Liver (tissue), 9 donors: ENCODE data around the gene MDGA2. TPM values are rescaled to one million over a fixed set of nuclear protein-coding genes. Genes with fewer than 3 reads are reported as not detected.

Experiments used
- DNase-seq: peaks from one replicate; pipeline ENCODE4 v3.0.0-alpha.2; 2017; ENCODE audit warnings: low spot score
- H3K27ac ChIP-seq, 2 donors: one replicate each; pipeline ENCODE4 v1.7.0; 2013; ENCODE audit warnings: inconsistent platforms in 2 of 2, low read length in 2 of 2, control low read depth in 1 of 2, low read depth in 1 of 2, mild to moderate bottlenecking in 1 of 2
- H3K27me3 ChIP-seq, 4 donors: one replicate each; pipeline versions ENCODE4 v1.6.1 to v1.7.0; 2013; ENCODE audit warnings: low read length in 3 of 4, inconsistent platforms in 1 of 4, mild to moderate bottlenecking in 1 of 4, moderate library complexity in 1 of 4; ENCODE audit not compliant: control insufficient read depth in 4 of 4, insufficient read depth in 4 of 4
- H3K36me3 ChIP-seq, 4 donors: one replicate each; pipeline versions ENCODE4 v1.6.1 to v1.7.0; 2013; ENCODE audit warnings: low read length in 3 of 4, mild to moderate bottlenecking in 3 of 4, low read depth in 1 of 4, moderate library complexity in 1 of 4; ENCODE audit not compliant: control insufficient read depth in 4 of 4, insufficient read depth in 3 of 4
- H3K4me1 ChIP-seq, 4 donors: one replicate each; pipeline versions ENCODE4 v1.6.1 to v1.7.0; 2013; ENCODE audit warnings: low read length in 3 of 4, mild to moderate bottlenecking in 3 of 4, moderate library complexity in 1 of 4; ENCODE audit not compliant: control insufficient read depth in 4 of 4, insufficient read depth in 4 of 4
- H3K4me3 ChIP-seq, 3 donors: one replicate each; pipeline versions ENCODE4 v1.6.1 to v1.7.0; 2013; ENCODE audit warnings: low read length in 3 of 3, control low read depth in 1 of 3, low read depth in 1 of 3, mild to moderate bottlenecking in 1 of 3
- H3K9ac ChIP-seq, 2 donors: one replicate each; pipeline ENCODE4 v1.7.0; 2013; ENCODE audit warnings: low read length in 2 of 2, mild to moderate bottlenecking in 2 of 2, moderate library complexity in 2 of 2, control low read depth in 1 of 2, low read depth in 1 of 2
- H3K9me3 ChIP-seq, 4 donors: one replicate each; pipeline versions ENCODE4 v1.6.1 to v1.7.0; 2013; ENCODE audit warnings: low read length in 3 of 4; ENCODE audit not compliant: control insufficient read depth in 4 of 4
- ATF3 ChIP-seq: IDR thresholded peaks from 2 replicates; pipeline ENCODE4 v1.6.1; 2016; ENCODE audit warnings: antibody characterized with exemption
- CTCF ChIP-seq: fragments of 150-350 bp; IDR thresholded peaks from 2 replicates; pipeline ENCODE4 v1.5.1; 2017; ENCODE audit warnings: improper control_type of control experiment, low read depth, low read length; ENCODE audit not compliant: missing input control
- EGR1 ChIP-seq, 2 donors: IDR thresholded peaks; 2 replicates each; pipeline ENCODE4 v1.6.1; 2016 to 2018; ENCODE audit warnings: antibody characterized with exemption in 2 of 2, low read depth in 2 of 2
- FOXA1 ChIP-seq: IDR thresholded peaks from 2 replicates; pipeline ENCODE4 v1.6.1; 2016; ENCODE audit warnings: antibody characterized with exemption
- FOXA2 ChIP-seq: IDR thresholded peaks from 2 replicates; pipeline ENCODE4 v1.6.1; 2016; ENCODE audit warnings: antibody characterized with exemption
- GABPA ChIP-seq, 2 donors: IDR thresholded peaks in 1 of 2; conservative IDR thresholded peaks in 1 of 2; 2 replicates each; pipeline ENCODE4 v1.6.1; 2016; ENCODE audit warnings: antibody characterized with exemption in 2 of 2, mild to moderate bottlenecking in 1 of 2, moderate library complexity in 1 of 2
- HNF4A ChIP-seq, 2 donors: conservative IDR thresholded peaks; 2 replicates each; pipeline ENCODE4 v1.6.1; 2016; ENCODE audit warnings: antibody characterized with exemption in 2 of 2, mild to moderate bottlenecking in 2 of 2
- HNF4G ChIP-seq: IDR thresholded peaks from 2 replicates; pipeline ENCODE4 v1.6.1; 2016; ENCODE audit warnings: antibody characterized with exemption
- JUND ChIP-seq, 2 donors: IDR thresholded peaks; 2 replicates each; pipeline ENCODE4 v1.6.1; 2016; ENCODE audit warnings: antibody characterized with exemption in 2 of 2
- MAX ChIP-seq: IDR thresholded peaks from 2 replicates; pipeline ENCODE4 v1.6.1; 2016; ENCODE audit warnings: antibody characterized with exemption
- NR2F2 ChIP-seq: IDR thresholded peaks from 2 replicates; pipeline ENCODE4 v1.6.1; 2016; ENCODE audit warnings: antibody characterized with exemption
- RAD21 ChIP-seq, 2 donors: IDR thresholded peaks; 2 replicates each; pipeline ENCODE4 v1.6.1; 2016; ENCODE audit warnings: antibody characterized with exemption in 2 of 2, mild to moderate bottlenecking in 2 of 2
- REST ChIP-seq: IDR thresholded peaks from 2 replicates; pipeline ENCODE4 v1.6.1; 2016; ENCODE audit warnings: antibody characterized with exemption, mild to moderate bottlenecking
- SP1 ChIP-seq: IDR thresholded peaks from 2 replicates; pipeline ENCODE4 v1.6.1; 2018; ENCODE audit warnings: antibody characterized with exemption, mild to moderate bottlenecking
- TAF1 ChIP-seq: conservative IDR thresholded peaks from 2 replicates; pipeline ENCODE4 v1.6.1; 2016; ENCODE audit warnings: antibody characterized with exemption, mild to moderate bottlenecking
- YY1 ChIP-seq: IDR thresholded peaks from 2 replicates; pipeline ENCODE4 v1.6.1; 2016; ENCODE audit warnings: antibody characterized with exemption, mild to moderate bottlenecking
- ZBTB33 ChIP-seq: IDR thresholded peaks from 2 replicates; pipeline ENCODE4 v1.6.1; 2016; ENCODE audit warnings: antibody characterized with exemption
- WGBS: extraction: QIAGEN DNeasy Blood & Tissue Kit; methylation state at CpG from one replicate; pipeline ENCODE4 v1.1.7; 2013; 5-methylcytosine and 5-hydroxymethylcytosine counted together
- polyA plus RNA-seq, 2 donors: library from polyadenylated mRNA; stranded (reverse) in 1 of 2; unstranded in 1 of 2; fragments of 200-250 nt in 1 of 2; fragments of >200 nt in 1 of 2; fragmentation: Nextera tagmentation in 1 of 2; extraction: Ambion mirVana in 1 of 2; gene quantifications; one replicate each; pipeline versions ENCODE4 v1.2.1 to v1.2.3, GENCODE V29; 2013 to 2015
- total RNA-seq, 2 donors: library from RNA; depleted of rRNA; stranded (reverse); fragments of >200 nt; gene quantifications; one replicate each; pipeline ENCODE4 v1.2.3, GENCODE V29; 2014
- donor health status: healthy.
- donor health status: healthy.
- donor health status: healthy.
- donor health status: healthy.
- donor health status: healthy.

The MDGA2 gene
- total and polyA plus RNA-seq, 4 donors, result 0.05 to 0.33 (median 0.19) TPM

GRCh38 chr14:47511829-47512228 is 163.6 kb downstream of the MDGA2 start:
- H3K36me3 ChIP-seq, result no peaks in the 10 kb centered on the region
- H3K9me3 ChIP-seq, result no peaks in the 10 kb centered on the region
- H3K9ac ChIP-seq, result no peak overlapping the region
- DNase-seq, result no peak
- TF ChIP-seq ATF3 (no peak), NR2F2 (no peak), REST (no peak), RAD21 (IDR thresholded peaks at IDR 0.05) (no peak), CTCF (no peak), SP1 (no peak), HNF4A (conservative IDR thresholded peaks at IDR 0.05) (no peak), TAF1 (no peak), EGR1 (IDR thresholded peaks at IDR 0.05; ENCODE audit: low read depth in 2 of 2) (no peak), FOXA1 (no peak), MAX (no peak), GABPA (IDR thresholded peaks at IDR 0.05 in 1 of 2, conservative IDR thresholded peaks at IDR 0.05 in 1 of 2) (no peak), ZBTB33 (no peak), YY1 (no peak), JUND (IDR thresholded peaks at IDR 0.05) (no peak), FOXA2 (no peak), HNF4G (no peak)
- H3K4me1 ChIP-seq, result no peaks in the 10 kb centered on the region
- no peak overlapping the region for H3K27ac ChIP-seq
- no peak overlapping the region for H3K4me3 ChIP-seq
- no peaks in the 10 kb centered on the region for H3K27me3 ChIP-seq
- 84% methylated on average over 2 of the region's 2 CpGs for WGBS

GRCh38 chr14:47509957-47510356 is 165.4 kb downstream of the MDGA2 start:
- Histone ChIP-seq H3K27ac (no peak overlapping the region), H3K9ac (no peak overlapping the region), H3K36me3 (no peaks in the 10 kb centered on the region), H3K4me1 (no peaks in the 10 kb centered on the region), H3K27me3 (no peaks in the 10 kb centered on the region), H3K4me3 (no peak overlapping the region), H3K9me3 (no peaks in the 10 kb centered on the region)
- TF ChIP-seq FOXA2 (no peak), NR2F2 (no peak), RAD21 (IDR thresholded peaks at IDR 0.05) (no peak)
- no peak for DNase-seq
- 71% methylated on average over 5 of the region's 5 CpGs for WGBS
